Neural progenitor cell (in vitro differentiated cells): ENCODE results near the gene ITGA8. TPM values are rescaled to one million over a fixed set of nuclear protein-coding genes. Genes with fewer than 3 reads are reported as not detected.
"Not testable (repeated sequence)": the region's sequence is repeated elsewhere in the genome, so short reads cannot be mapped to it uniquely, and the experiment has no call there.

ENCODE experiments used
- DNase-seq: peaks from one replicate; pipeline ENCODE4 v3.0.0-alpha.2; 2016; ENCODE audit warnings: low spot score
- H2AFZ ChIP-seq: fragments of 200-600 bp; sonication (generic); replicated peaks from 2 replicates; pipeline ENCODE4 v1.6.1; 2016; ENCODE audit warnings: antibody characterized with exemption
- H3F3A ChIP-seq: fragments of 200-600 bp; sonication (generic); 2 replicates; pipeline ENCODE4 v1.6.1; 2016; ENCODE audit warnings: antibody characterized with exemption, low read depth
- H3K27ac ChIP-seq: fragments of 200-600 bp; sonication (generic); 2 replicates; pipeline ENCODE4 v1.5.1; 2016; ENCODE audit warnings: mild to moderate bottlenecking
- H3K27me3 ChIP-seq: fragments of 200-600 bp; sonication (generic); 2 replicates; pipeline ENCODE4 v1.6.1; 2016; ENCODE audit warnings: mild to moderate bottlenecking, moderate library complexity
- H3K36me3 ChIP-seq: fragments of 200-600 bp; sonication (generic); 2 replicates; pipeline ENCODE4 v1.5.1; 2016
- H3K4me1 ChIP-seq: fragments of 200-600 bp; sonication (generic); 2 replicates; pipeline ENCODE4 v1.6.1; 2016; ENCODE audit warnings: mixed run types
- H3K4me2 ChIP-seq: fragments of 200-600 bp; sonication (generic); 2 replicates; pipeline ENCODE4 v1.6.1; 2016
- H3K4me3 ChIP-seq: fragments of 200-600 bp; sonication (generic); 2 replicates; pipeline ENCODE4 v1.5.1; 2016
- H3K79me2 ChIP-seq: fragments of 200-600 bp; sonication (generic); 2 replicates; pipeline ENCODE4 v1.6.1; 2016; ENCODE audit warnings: low read depth
- H3K9ac ChIP-seq: fragments of 200-600 bp; sonication (generic); 2 replicates; pipeline ENCODE4 v1.6.1; 2016
- H3K9me3 ChIP-seq: fragments of 200-600 bp; sonication (generic); 2 replicates; pipeline ENCODE4 v1.5.1; 2016; ENCODE audit warnings: low read depth
- H4K20me1 ChIP-seq: fragments of 200-600 bp; sonication (generic); 2 replicates; pipeline ENCODE4 v1.6.1; 2016; ENCODE audit warnings: low read depth
- H3K27ac Mint-ChIP-seq: 3 replicates; pipeline ENCODE4 v1.8.0; 2021; ENCODE audit warnings: mixed read lengths
- H3K27me3 Mint-ChIP-seq: 2 replicates; pipeline ENCODE4 v1.8.0; 2022; ENCODE audit warnings: low read depth, mild to moderate bottlenecking, inconsistent platforms, moderate library complexity, mixed read lengths; ENCODE audit not compliant: insufficient read depth
- H3K36me3 Mint-ChIP-seq: 3 replicates; pipeline ENCODE4 v1.8.0; 2021; ENCODE audit warnings: mixed read lengths
- H3K4me1 Mint-ChIP-seq: 3 replicates; pipeline ENCODE4 v1.8.0; 2021; ENCODE audit warnings: mixed read lengths
- H3K4me3 Mint-ChIP-seq: 3 replicates; pipeline ENCODE4 v1.8.0; 2021; ENCODE audit warnings: mild to moderate bottlenecking, moderate library complexity, mixed read lengths
- H3K9me3 Mint-ChIP-seq: 3 replicates; pipeline ENCODE4 v1.8.0; 2020; ENCODE audit warnings: mixed read lengths
- EZH2 ChIP-seq: fragments of 200-600 bp; sonication (generic); IDR thresholded peaks from 2 replicates; pipeline ENCODE4 v1.6.1; 2017; ENCODE audit warnings: antibody characterized with exemption, mild to moderate bottlenecking, moderate library complexity
- EZH2phosphoT487 ChIP-seq: fragments of 200-600 bp; sonication (generic); IDR thresholded peaks from 2 replicates; pipeline ENCODE4 v1.6.1; 2017; ENCODE audit warnings: antibody characterized with exemption
- total RNA-seq: library from RNA; depleted of rRNA; stranded (reverse); fragments of >200 nt; gene quantifications from 2 replicates; pipeline ENCODE4 v1.2.3, GENCODE V29; 2015; ENCODE audit warnings: low replicate concordance
- TF ChIP-seq, protein P1 (sequence below): fragments of 200-600 bp; sonication (generic); IDR thresholded peaks from 2 replicates; pipeline ENCODE4 v1.5.1; 2017; ENCODE audit warnings: antibody characterized with exemption, mild to moderate bottlenecking

ITGA8 gene
- total RNA-seq, 1 donor from 2014 or later = 0.15 TPM

DNA sequence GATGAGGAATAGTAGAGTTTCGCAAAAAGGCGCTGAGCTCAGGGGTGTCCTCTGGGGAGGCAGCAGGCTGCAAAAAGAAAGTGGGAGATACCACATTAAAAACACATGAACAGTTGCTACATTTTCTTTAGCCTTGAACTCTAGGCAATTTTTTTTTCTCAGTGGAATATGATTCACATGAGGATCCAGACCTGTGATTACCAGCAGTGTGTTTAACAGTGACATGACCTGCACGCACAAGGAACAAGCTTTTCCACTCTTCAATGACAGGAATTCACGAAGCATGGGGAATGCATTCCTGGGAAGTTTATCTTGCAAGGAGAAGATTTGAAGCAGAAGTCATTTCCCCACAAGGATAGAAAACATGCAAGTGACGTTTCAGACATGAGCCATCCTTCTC lies 161.6 kb downstream of the ITGA8 start:
- H3K79me2 ChIP-seq = no peaks in the 10 kb centered on the region
- H3K9me3 Mint-ChIP-seq = peaks cover 3% of the 10 kb centered on the region
- no peaks in the 10 kb centered on the region for H3K36me3 ChIP-seq
- no peak overlapping the region for H2AFZ ChIP-seq
- H3K4me3 ChIP-seq = no peak overlapping the region
- TF ChIP-seq EZH2phosphoT487 (no peak), EZH2 (no peak)
- TF ChIP-seq, protein P1, sequence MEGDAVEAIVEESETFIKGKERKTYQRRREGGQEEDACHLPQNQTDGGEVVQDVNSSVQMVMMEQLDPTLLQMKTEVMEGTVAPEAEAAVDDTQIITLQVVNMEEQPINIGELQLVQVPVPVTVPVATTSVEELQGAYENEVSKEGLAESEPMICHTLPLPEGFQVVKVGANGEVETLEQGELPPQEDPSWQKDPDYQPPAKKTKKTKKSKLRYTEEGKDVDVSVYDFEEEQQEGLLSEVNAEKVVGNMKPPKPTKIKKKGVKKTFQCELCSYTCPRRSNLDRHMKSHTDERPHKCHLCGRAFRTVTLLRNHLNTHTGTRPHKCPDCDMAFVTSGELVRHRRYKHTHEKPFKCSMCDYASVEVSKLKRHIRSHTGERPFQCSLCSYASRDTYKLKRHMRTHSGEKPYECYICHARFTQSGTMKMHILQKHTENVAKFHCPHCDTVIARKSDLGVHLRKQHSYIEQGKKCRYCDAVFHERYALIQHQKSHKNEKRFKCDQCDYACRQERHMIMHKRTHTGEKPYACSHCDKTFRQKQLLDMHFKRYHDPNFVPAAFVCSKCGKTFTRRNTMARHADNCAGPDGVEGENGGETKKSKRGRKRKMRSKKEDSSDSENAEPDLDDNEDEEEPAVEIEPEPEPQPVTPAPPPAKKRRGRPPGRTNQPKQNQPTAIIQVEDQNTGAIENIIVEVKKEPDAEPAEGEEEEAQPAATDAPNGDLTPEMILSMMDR = no peak
- no peaks in the 10 kb centered on the region for H3K27me3 ChIP-seq
- no peak overlapping the region for H3K4me2 ChIP-seq
- H3K36me3 Mint-ChIP-seq = no peaks in the 10 kb centered on the region
- peaks cover 2% of the 10 kb centered on the region for H3K27me3 Mint-ChIP-seq
- H3K27ac Mint-ChIP-seq = no peak overlapping the region
- H3K9me3 ChIP-seq = no peaks in the 10 kb centered on the region
- H3F3A ChIP-seq = no peaks in the 10 kb centered on the region
- no peaks in the 10 kb centered on the region for H4K20me1 ChIP-seq
- no peak overlapping the region for H3K27ac ChIP-seq
- H3K9ac ChIP-seq = no peak overlapping the region
- no peak overlapping the region for H3K4me3 Mint-ChIP-seq
- H3K4me1 Mint-ChIP-seq = peaks cover 6% of the 10 kb centered on the region
- DNase-seq = no peak
- no peaks in the 10 kb centered on the region for H3K4me1 ChIP-seq

DNA sequence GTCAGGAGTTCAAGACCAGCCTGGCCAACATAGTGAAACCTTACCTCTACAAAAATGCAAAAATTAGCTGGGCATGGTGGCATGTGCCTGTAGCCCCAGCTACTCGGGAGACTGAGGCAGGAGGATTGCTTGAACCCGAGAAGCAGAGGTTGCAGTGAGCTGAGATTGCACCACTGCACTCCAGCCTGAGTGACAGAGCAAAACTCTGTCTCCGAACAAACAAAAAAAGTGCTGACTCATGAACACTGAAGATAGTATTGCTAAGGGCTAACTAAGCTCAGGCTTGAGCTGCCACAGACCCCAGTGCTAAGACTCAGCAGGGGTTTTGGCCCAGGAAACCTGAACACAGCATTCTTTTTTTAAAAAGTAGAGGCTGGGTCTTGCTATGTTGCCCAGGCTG lies 162.6 kb downstream of the ITGA8 start:
- not testable (repeated sequence) for H3K4me3 Mint-ChIP-seq, H3K9me3 Mint-ChIP-seq, H3K27ac Mint-ChIP-seq, H3K27me3 Mint-ChIP-seq, H3F3A ChIP-seq, H4K20me1 ChIP-seq, H3K27me3 ChIP-seq, H3K27ac ChIP-seq, H3K4me2 ChIP-seq, H3K9me3 ChIP-seq, DNase-seq, H3K4me3 ChIP-seq, H3K4me1 Mint-ChIP-seq, H3K36me3 ChIP-seq, H3K36me3 Mint-ChIP-seq, H3K79me2 ChIP-seq, H3K4me1 ChIP-seq, H3K9ac ChIP-seq, H2AFZ ChIP-seq

DNA sequence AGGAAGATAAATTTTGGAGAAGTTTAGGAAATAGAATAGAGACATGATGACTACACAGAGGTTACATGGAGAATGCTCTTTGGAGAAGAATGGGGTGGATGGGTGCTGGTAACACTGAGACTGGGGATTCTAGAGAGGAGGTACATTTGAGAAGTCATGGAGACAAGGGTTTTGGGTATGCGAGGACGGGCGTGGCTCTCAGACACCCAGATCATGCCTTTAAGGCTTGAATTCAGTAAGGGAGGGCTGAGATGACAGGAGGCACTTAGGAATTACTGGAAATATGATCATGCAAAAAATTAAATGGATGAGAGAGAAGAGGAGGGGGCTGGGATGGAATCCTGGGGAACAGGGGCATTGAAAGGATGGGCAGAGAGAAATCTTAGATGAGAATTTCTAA lies 168.8 kb downstream of the ITGA8 start:
- no peak overlapping the region for H2AFZ ChIP-seq
- H3K27ac ChIP-seq = no peak overlapping the region
- H3K4me1 Mint-ChIP-seq = peaks cover 2% of the 10 kb centered on the region

DNA sequence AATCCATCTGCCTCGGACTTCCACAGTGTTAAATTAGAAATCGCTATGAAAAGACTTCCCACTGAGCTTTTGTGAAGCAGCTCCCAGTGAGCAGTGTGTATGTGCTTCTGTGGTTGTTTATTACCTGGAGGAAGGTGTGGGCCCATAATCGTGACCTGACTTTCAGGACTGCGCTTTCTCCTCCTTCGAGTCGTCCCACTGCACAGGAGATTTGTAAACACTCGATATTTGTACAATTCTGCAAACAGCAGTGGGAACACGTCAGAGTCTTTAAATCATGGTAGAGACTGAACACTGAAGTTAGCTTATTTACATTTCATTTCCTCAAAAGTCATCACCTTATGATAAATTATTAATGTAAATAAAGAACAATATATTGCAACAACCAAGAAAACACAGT lies 171.4 kb downstream of the ITGA8 start:
- H3K4me1 ChIP-seq = no peaks in the 10 kb centered on the region
- H3K79me2 ChIP-seq = no peaks in the 10 kb centered on the region
- no peak overlapping the region for H3K9ac ChIP-seq
- no peaks in the 10 kb centered on the region for H3K9me3 ChIP-seq
- peaks cover 4% of the 10 kb centered on the region for H3K27me3 Mint-ChIP-seq
- H3K4me3 ChIP-seq = no peak overlapping the region
- no peaks in the 10 kb centered on the region for H3K36me3 ChIP-seq
- no peak overlapping the region for H3K4me2 ChIP-seq
- no peaks in the 10 kb centered on the region for H3K36me3 Mint-ChIP-seq
- peaks cover 2% of the 10 kb centered on the region for H3K4me1 Mint-ChIP-seq
- no peaks in the 10 kb centered on the region for H3K27me3 ChIP-seq
- H3F3A ChIP-seq = no peaks in the 10 kb centered on the region
- peak; percentile 13 for DNase-seq
- H3K27ac ChIP-seq = no peak overlapping the region
- TF ChIP-seq EZH2phosphoT487 (no peak), EZH2 (no peak)
- TF ChIP-seq, protein P1 = no peak
- no peak overlapping the region for H2AFZ ChIP-seq
- H3K27ac Mint-ChIP-seq = no peak overlapping the region
- peaks cover 3% of the 10 kb centered on the region for H3K9me3 Mint-ChIP-seq
- H3K4me3 Mint-ChIP-seq = no peak overlapping the region
- H4K20me1 ChIP-seq = no peaks in the 10 kb centered on the region

More for the DNA sequence above, 168.8 kb downstream of the ITGA8 start:
- Histone ChIP-seq H3K36me3 (no peaks in the 10 kb centered on the region), H4K20me1 (no peaks in the 10 kb centered on the region), H3K4me2 (no peak overlapping the region), H3K9ac (no peak overlapping the region), H3F3A (no peaks in the 10 kb centered on the region), H3K4me1 (no peaks in the 10 kb centered on the region), H3K27me3 (no peaks in the 10 kb centered on the region), H3K79me2 (no peaks in the 10 kb centered on the region), H3K4me3 (no peak overlapping the region), H3K9me3 (no peaks in the 10 kb centered on the region)
- no peaks in the 10 kb centered on the region for H3K36me3 Mint-ChIP-seq
- no peak for DNase-seq
- peaks cover 3% of the 10 kb centered on the region for H3K9me3 Mint-ChIP-seq
- peaks cover 2% of the 10 kb centered on the region for H3K27me3 Mint-ChIP-seq
- TF ChIP-seq EZH2phosphoT487 = no peak
- TF ChIP-seq, protein P1 = no peak
- no peak for TF ChIP-seq EZH2
- no peak overlapping the region for H3K4me3 Mint-ChIP-seq
- no peak overlapping the region for H3K27ac Mint-ChIP-seq
